ENCODE data around the gene ZNF236. TPM values are rescaled to one million over a fixed set of nuclear protein-coding genes. Genes with fewer than 3 reads are reported as not detected.

ZNF236 gene
- total and polyA plus RNA-seq, 2 donors, result 4.0 to 10.4 TPM

GRCh38 chr18:76908277-76908676, 85.9 kb downstream of the ZNF236 start:
- no peaks in the 10 kb centered on the region for H3K27me3 ChIP-seq (ENCODE audit: control insufficient read depth in 2 of 2, insufficient read depth in 1 of 2, low read length in 1 of 2)
- no peaks in the 10 kb centered on the region for H3K4me1 ChIP-seq (ENCODE audit: control insufficient read depth in 2 of 2, insufficient read depth in 2 of 2, low read length in 2 of 2)
- H3K27ac ChIP-seq (ENCODE audit: low read depth in 1 of 2, low read length in 1 of 2), result no peak overlapping the region
- peaks cover 48 to 58% of the 10 kb centered on the region in 2 donors for H3K36me3 ChIP-seq (ENCODE audit: control insufficient read depth in 2 of 2, insufficient read depth in 2 of 2, low read length in 1 of 2)
- DNase-seq (ENCODE audit: low read depth in 6 of 9, low spot score in 9 of 9), result no peak
- no peak overlapping the region for H3K4me3 ChIP-seq (ENCODE audit: low read length in 2 of 2)
- no peaks in the 10 kb centered on the region for H3K9me3 ChIP-seq (ENCODE audit: control insufficient read depth in 2 of 2, insufficient read depth in 1 of 2, low read length in 1 of 2)
- 98% methylated on average over 10 of the region's 10 CpGs for WGBS

- no peaks in the 10 kb centered on the region for H3K4me1 ChIP-seq (ENCODE audit: control insufficient read depth in 2 of 2, insufficient read depth in 2 of 2, low read length in 2 of 2)
- H3K9me3 ChIP-seq (ENCODE audit: control insufficient read depth in 2 of 2, insufficient read depth in 1 of 2, low read length in 1 of 2), result no peaks in the 10 kb centered on the region
- WGBS, result 98% methylated on average over 4 of the region's 4 CpGs
- H3K4me3 ChIP-seq (ENCODE audit: low read length in 2 of 2), result no peak overlapping the region
- H3K27me3 ChIP-seq (ENCODE audit: control insufficient read depth in 2 of 2, insufficient read depth in 1 of 2, low read length in 1 of 2), result no peaks in the 10 kb centered on the region
- DNase-seq (ENCODE audit: low read depth in 6 of 9, low spot score in 9 of 9), result no peak
- no peak overlapping the region for H3K27ac ChIP-seq (ENCODE audit: low read depth in 1 of 2, low read length in 1 of 2)
- H3K36me3 ChIP-seq (ENCODE audit: control insufficient read depth in 2 of 2, insufficient read depth in 2 of 2, low read length in 1 of 2), result peaks cover 53 to 68% of the 10 kb centered on the region in 2 donors
These were observed 87.1 kb downstream of the ZNF236 start for GRCh38 chr18:76909439-76909838.

DNA sequence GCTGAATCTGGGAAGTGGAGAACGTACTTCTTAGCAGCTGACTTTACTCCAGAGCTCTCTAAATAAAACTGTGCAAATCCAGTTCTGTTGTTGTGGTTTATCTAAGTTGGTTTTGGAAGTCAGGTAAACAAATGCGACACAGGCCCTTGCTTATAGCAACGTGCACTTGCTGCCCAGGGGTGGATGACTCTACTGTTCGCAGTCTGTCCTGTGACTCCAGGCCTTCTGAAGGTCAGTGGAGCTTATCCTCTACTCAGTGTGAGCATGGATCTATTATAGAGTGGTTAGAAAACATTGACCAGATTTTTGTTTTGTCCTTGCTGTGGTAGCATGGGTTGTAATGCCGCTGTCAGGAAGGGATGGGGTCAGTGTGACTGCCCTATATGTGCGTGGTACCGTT, 89.1 kb downstream of the ZNF236 start:
- H3K4me3 ChIP-seq (ENCODE audit: low read length in 2 of 2), result no peak overlapping the region
- H3K27me3 ChIP-seq (ENCODE audit: control insufficient read depth in 2 of 2, insufficient read depth in 1 of 2, low read length in 1 of 2), result no peaks in the 10 kb centered on the region
- H3K27ac ChIP-seq (ENCODE audit: low read depth in 1 of 2, low read length in 1 of 2), result no peak overlapping the region
- no peak for DNase-seq (ENCODE audit: low read depth in 6 of 9, low spot score in 9 of 9)
- H3K9me3 ChIP-seq (ENCODE audit: control insufficient read depth in 2 of 2, insufficient read depth in 1 of 2, low read length in 1 of 2), result no peaks in the 10 kb centered on the region
- H3K4me1 ChIP-seq (ENCODE audit: control insufficient read depth in 2 of 2, insufficient read depth in 2 of 2, low read length in 2 of 2), result no peaks in the 10 kb centered on the region
- 98% methylated on average over 7 of the region's 7 CpGs for WGBS
- H3K36me3 ChIP-seq (ENCODE audit: control insufficient read depth in 2 of 2, insufficient read depth in 2 of 2, low read length in 1 of 2), result peaks cover 54 to 68% of the 10 kb centered on the region in 2 donors

DNA sequence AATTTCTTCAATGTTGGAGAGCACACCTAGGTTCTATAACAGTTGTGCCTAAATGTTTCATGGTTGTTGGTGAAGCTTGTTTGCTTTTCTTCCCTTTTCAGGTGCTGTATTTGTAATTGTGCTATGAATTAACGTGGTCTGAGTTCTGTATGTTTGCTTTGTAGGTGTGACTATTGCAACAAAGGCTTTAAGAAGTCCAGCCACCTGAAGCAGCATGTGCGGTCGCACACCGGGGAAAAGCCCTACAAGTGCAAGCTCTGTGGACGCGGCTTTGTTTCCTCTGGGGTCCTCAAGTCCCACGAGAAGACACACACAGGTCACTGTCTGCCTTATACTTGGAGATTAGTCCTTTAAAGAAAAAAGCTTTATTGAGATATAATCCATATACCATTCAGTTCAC, 91.2 kb downstream of the ZNF236 start:
- no peak for DNase-seq (ENCODE audit: low read depth in 6 of 9, low spot score in 9 of 9)
- no peaks in the 10 kb centered on the region for H3K27me3 ChIP-seq (ENCODE audit: control insufficient read depth in 2 of 2, insufficient read depth in 1 of 2, low read length in 1 of 2)
- H3K4me1 ChIP-seq (ENCODE audit: control insufficient read depth in 2 of 2, insufficient read depth in 2 of 2, low read length in 2 of 2), result no peaks in the 10 kb centered on the region
- H3K36me3 ChIP-seq (ENCODE audit: control insufficient read depth in 2 of 2, insufficient read depth in 2 of 2, low read length in 1 of 2), result peaks cover 48 to 74% of the 10 kb centered on the region in 2 donors
- 97% methylated on average over 7 of the region's 7 CpGs for WGBS
- H3K4me3 ChIP-seq (ENCODE audit: low read length in 2 of 2), result no peak overlapping the region
- H3K9me3 ChIP-seq (ENCODE audit: control insufficient read depth in 2 of 2, insufficient read depth in 1 of 2, low read length in 1 of 2), result no peaks in the 10 kb centered on the region
- H3K27ac ChIP-seq (ENCODE audit: low read depth in 1 of 2, low read length in 1 of 2), result no peak overlapping the region

GRCh38 chr18:76914314-76914713, 92.0 kb downstream of the ZNF236 start:
- H3K36me3 ChIP-seq (ENCODE audit: control insufficient read depth in 2 of 2, insufficient read depth in 2 of 2, low read length in 1 of 2), result peaks cover 47 to 74% of the 10 kb centered on the region in 2 donors
- H3K27me3 ChIP-seq (ENCODE audit: control insufficient read depth in 2 of 2, insufficient read depth in 1 of 2, low read length in 1 of 2), result no peaks in the 10 kb centered on the region
- H3K4me1 ChIP-seq (ENCODE audit: control insufficient read depth in 2 of 2, insufficient read depth in 2 of 2, low read length in 2 of 2), result no peaks in the 10 kb centered on the region
- no peak overlapping the region for H3K27ac ChIP-seq (ENCODE audit: low read depth in 1 of 2, low read length in 1 of 2)
- 96% methylated on average over 8 of the region's 8 CpGs for WGBS
- no peaks in the 10 kb centered on the region for H3K9me3 ChIP-seq (ENCODE audit: control insufficient read depth in 2 of 2, insufficient read depth in 1 of 2, low read length in 1 of 2)
- DNase-seq (ENCODE audit: low read depth in 6 of 9, low spot score in 9 of 9), result no peak
- no peak overlapping the region for H3K4me3 ChIP-seq (ENCODE audit: low read length in 2 of 2)

DNA sequence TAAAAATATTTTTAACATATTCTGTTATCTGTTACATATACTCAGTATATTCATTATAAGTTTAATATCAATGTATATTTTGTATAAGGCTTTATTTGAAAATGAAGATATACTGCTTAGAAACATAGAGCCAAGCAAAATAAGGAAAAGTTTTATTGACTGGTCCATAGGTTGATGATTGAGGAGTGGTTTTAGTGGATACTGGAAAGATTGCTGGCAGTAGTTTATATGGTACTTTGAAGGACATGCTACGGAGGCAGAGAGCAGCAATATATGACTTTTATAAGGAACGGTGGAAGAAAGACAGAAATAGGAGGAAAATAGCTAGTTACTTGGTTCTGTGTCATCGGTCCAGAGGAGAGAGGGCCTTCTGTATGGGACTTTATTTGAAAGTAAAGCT, 92.4 kb downstream of the ZNF236 start:
- no peak for DNase-seq (ENCODE audit: low read depth in 6 of 9, low spot score in 9 of 9)
- H3K9me3 ChIP-seq (ENCODE audit: control insufficient read depth in 2 of 2, insufficient read depth in 1 of 2, low read length in 1 of 2), result peaks cover 0 to 1% of the 10 kb centered on the region in 2 donors
- no peaks in the 10 kb centered on the region for H3K4me1 ChIP-seq (ENCODE audit: control insufficient read depth in 2 of 2, insufficient read depth in 2 of 2, low read length in 2 of 2)
- no peak overlapping the region for H3K27ac ChIP-seq (ENCODE audit: low read depth in 1 of 2, low read length in 1 of 2)
- WGBS, result 64% methylated on average over 3 of the region's 3 CpGs
- H3K36me3 ChIP-seq (ENCODE audit: control insufficient read depth in 2 of 2, insufficient read depth in 2 of 2, low read length in 1 of 2), result peaks cover 45 to 71% of the 10 kb centered on the region in 2 donors
- no peaks in the 10 kb centered on the region for H3K27me3 ChIP-seq (ENCODE audit: control insufficient read depth in 2 of 2, insufficient read depth in 1 of 2, low read length in 1 of 2)
- H3K4me3 ChIP-seq (ENCODE audit: low read length in 2 of 2), result no peak overlapping the region

DNA sequence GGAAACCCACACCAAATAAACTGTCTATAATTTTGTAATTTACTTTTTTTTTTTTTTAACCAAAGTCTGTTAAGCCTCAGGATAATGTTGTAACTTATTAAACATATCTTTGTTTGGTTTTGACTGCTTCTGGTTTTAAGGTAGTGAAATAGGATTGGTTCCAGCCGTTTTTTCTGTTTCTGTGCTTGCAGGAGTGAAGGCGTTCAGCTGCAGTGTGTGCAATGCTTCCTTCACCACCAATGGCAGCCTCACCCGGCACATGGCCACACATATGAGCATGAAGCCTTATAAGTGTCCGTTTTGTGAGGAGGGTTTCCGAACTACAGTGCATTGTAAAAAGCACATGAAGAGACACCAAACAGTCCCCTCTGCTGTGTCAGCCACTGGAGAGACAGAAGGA, 93.1 kb downstream of the ZNF236 start:
- no peak overlapping the region for H3K4me3 ChIP-seq (ENCODE audit: low read length in 2 of 2)
- H3K4me1 ChIP-seq (ENCODE audit: control insufficient read depth in 2 of 2, insufficient read depth in 2 of 2, low read length in 2 of 2), result no peaks in the 10 kb centered on the region
- no peak for DNase-seq (ENCODE audit: low read depth in 6 of 9, low spot score in 9 of 9)
- H3K36me3 ChIP-seq (ENCODE audit: control insufficient read depth in 2 of 2, insufficient read depth in 2 of 2, low read length in 1 of 2), result peaks cover 43 to 71% of the 10 kb centered on the region in 2 donors
- peaks cover 0 to 1% of the 10 kb centered on the region in 2 donors for H3K9me3 ChIP-seq (ENCODE audit: control insufficient read depth in 2 of 2, insufficient read depth in 1 of 2, low read length in 1 of 2)
- no peak overlapping the region for H3K27ac ChIP-seq (ENCODE audit: low read depth in 1 of 2, low read length in 1 of 2)
- 86% methylated on average over 5 of the region's 5 CpGs for WGBS
- no peaks in the 10 kb centered on the region for H3K27me3 ChIP-seq (ENCODE audit: control insufficient read depth in 2 of 2, insufficient read depth in 1 of 2, low read length in 1 of 2)

- peaks cover 0 to 1% of the 10 kb centered on the region in 2 donors for H3K9me3 ChIP-seq (ENCODE audit: control insufficient read depth in 2 of 2, insufficient read depth in 1 of 2, low read length in 1 of 2)
- H3K4me1 ChIP-seq (ENCODE audit: control insufficient read depth in 2 of 2, insufficient read depth in 2 of 2, low read length in 2 of 2), result peaks cover 0 to 5% of the 10 kb centered on the region in 2 donors
- no peak overlapping the region for H3K27ac ChIP-seq (ENCODE audit: low read depth in 1 of 2, low read length in 1 of 2)
- peaks cover 42 to 64% of the 10 kb centered on the region in 2 donors for H3K36me3 ChIP-seq (ENCODE audit: control insufficient read depth in 2 of 2, insufficient read depth in 2 of 2, low read length in 1 of 2)
- H3K27me3 ChIP-seq (ENCODE audit: control insufficient read depth in 2 of 2, insufficient read depth in 1 of 2, low read length in 1 of 2), result no peaks in the 10 kb centered on the region
- no peak overlapping the region for H3K4me3 ChIP-seq (ENCODE audit: low read length in 2 of 2)
- 98% methylated on average over 5 of the region's 5 CpGs for WGBS
- no peak for DNase-seq (ENCODE audit: low read depth in 6 of 9, low spot score in 9 of 9)
These were observed 98.6 kb downstream of the ZNF236 start for GRCh38 chr18:76920974-76921373.

GRCh38 chr18:76922107-76922506, 99.8 kb downstream of the ZNF236 start:
- Histone ChIP-seq H3K36me3 (ENCODE audit: control insufficient read depth in 2 of 2, insufficient read depth in 2 of 2, low read length in 1 of 2) (peaks cover 38 to 61% of the 10 kb centered on the region in 2 donors), H3K9me3 (ENCODE audit: control insufficient read depth in 2 of 2, insufficient read depth in 1 of 2, low read length in 1 of 2) (peaks cover 0 to 1% of the 10 kb centered on the region in 2 donors), H3K4me1 (ENCODE audit: control insufficient read depth in 2 of 2, insufficient read depth in 2 of 2, low read length in 2 of 2) (peaks cover 0 to 5% of the 10 kb centered on the region in 2 donors), H3K4me3 (ENCODE audit: low read length in 2 of 2) (no peak overlapping the region), H3K27ac (ENCODE audit: low read depth in 1 of 2, low read length in 1 of 2) (no peak overlapping the region), H3K27me3 (ENCODE audit: control insufficient read depth in 2 of 2, insufficient read depth in 1 of 2, low read length in 1 of 2) (no peaks in the 10 kb centered on the region)
- DNase-seq (ENCODE audit: low read depth in 6 of 9, low spot score in 9 of 9), result peak; percentile 40 to 88 (median 65)
- 18% methylated on average over 10 of the region's 10 CpGs for WGBS

Measured in thymus (tissue), 11 donors.